ENCODE results near the gene GRAMD2B. TPM values are rescaled to one million over a fixed set of nuclear protein-coding genes. Genes with fewer than 3 reads are reported as not detected.

Gene GRAMD2B
- total RNA-seq, 1 experiment from 2014 or later: 4.1 TPM

DNA sequence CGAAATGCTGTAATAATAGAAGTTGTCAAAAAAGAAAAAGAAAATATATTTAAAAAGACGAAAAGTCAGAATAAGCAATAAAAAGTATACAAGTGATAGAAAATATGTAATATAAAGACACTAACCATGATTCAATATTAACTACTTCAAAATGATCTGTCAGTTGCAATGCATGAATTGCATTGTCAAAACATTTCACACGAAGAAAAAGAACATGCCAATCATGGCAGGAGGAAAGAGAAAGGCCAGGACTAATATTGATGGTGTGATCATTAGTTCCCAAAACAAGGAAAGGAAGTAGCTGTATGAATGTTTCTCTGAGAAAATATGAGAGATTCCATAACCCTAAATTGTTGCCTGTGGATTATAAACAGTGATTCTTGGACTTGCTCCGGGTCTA is 7.4 kb upstream of the GRAMD2B start:
- no peaks in the 10 kb centered on the region for H3K4me1 ChIP-seq (ENCODE audit: control insufficient read depth, insufficient read depth, low read length)
- intact Hi-C loops (cut with micrococcal nuclease; ENCODE audit: unreplicated experiment) (no loop called here), in situ Hi-C loops (cut with HindIII; ENCODE audit: low pct_unique_long_range_greater_than_20kb, low sequenced_read_pairs) (no loop called here)
- H3K27ac ChIP-seq (ENCODE audit: low read length): no peak overlapping the region
- CTCF ChIA-PET: no interaction called here
- no peaks in the 10 kb centered on the region for H3K36me3 ChIP-seq (ENCODE audit: control insufficient read depth, insufficient read depth, low read length)
- H3K9me3 ChIP-seq (ENCODE audit: control insufficient read depth, insufficient read depth, low read depth, low read length): no peaks in the 10 kb centered on the region
- no peak for DNase-seq (ENCODE audit: low read depth, low spot score)
- no TSS peak for BruUV-seq (replicated peaks)
- no peak overlapping the region for H3K4me3 ChIP-seq (ENCODE audit: low read depth in 2 of 2, low read length in 2 of 2)
- TF ChIP-seq, protein P1, sequence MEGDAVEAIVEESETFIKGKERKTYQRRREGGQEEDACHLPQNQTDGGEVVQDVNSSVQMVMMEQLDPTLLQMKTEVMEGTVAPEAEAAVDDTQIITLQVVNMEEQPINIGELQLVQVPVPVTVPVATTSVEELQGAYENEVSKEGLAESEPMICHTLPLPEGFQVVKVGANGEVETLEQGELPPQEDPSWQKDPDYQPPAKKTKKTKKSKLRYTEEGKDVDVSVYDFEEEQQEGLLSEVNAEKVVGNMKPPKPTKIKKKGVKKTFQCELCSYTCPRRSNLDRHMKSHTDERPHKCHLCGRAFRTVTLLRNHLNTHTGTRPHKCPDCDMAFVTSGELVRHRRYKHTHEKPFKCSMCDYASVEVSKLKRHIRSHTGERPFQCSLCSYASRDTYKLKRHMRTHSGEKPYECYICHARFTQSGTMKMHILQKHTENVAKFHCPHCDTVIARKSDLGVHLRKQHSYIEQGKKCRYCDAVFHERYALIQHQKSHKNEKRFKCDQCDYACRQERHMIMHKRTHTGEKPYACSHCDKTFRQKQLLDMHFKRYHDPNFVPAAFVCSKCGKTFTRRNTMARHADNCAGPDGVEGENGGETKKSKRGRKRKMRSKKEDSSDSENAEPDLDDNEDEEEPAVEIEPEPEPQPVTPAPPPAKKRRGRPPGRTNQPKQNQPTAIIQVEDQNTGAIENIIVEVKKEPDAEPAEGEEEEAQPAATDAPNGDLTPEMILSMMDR (IDR thresholded peaks at IDR 0.05): no peak
- TF ChIP-seq POLR2AphosphoS5 (IDR thresholded peaks at IDR 0.05; ENCODE audit: low read depth, low read length) (no peak), SIN3A (IDR thresholded peaks at IDR 0.05; ENCODE audit: borderline replicate concordance, insufficient read depth, low read depth, low read length) (no peak), TCF7L2 (IDR thresholded peaks at IDR 0.05; ENCODE audit: low read depth, low read length) (no peak)
- TF ChIP-seq, protein P2, sequence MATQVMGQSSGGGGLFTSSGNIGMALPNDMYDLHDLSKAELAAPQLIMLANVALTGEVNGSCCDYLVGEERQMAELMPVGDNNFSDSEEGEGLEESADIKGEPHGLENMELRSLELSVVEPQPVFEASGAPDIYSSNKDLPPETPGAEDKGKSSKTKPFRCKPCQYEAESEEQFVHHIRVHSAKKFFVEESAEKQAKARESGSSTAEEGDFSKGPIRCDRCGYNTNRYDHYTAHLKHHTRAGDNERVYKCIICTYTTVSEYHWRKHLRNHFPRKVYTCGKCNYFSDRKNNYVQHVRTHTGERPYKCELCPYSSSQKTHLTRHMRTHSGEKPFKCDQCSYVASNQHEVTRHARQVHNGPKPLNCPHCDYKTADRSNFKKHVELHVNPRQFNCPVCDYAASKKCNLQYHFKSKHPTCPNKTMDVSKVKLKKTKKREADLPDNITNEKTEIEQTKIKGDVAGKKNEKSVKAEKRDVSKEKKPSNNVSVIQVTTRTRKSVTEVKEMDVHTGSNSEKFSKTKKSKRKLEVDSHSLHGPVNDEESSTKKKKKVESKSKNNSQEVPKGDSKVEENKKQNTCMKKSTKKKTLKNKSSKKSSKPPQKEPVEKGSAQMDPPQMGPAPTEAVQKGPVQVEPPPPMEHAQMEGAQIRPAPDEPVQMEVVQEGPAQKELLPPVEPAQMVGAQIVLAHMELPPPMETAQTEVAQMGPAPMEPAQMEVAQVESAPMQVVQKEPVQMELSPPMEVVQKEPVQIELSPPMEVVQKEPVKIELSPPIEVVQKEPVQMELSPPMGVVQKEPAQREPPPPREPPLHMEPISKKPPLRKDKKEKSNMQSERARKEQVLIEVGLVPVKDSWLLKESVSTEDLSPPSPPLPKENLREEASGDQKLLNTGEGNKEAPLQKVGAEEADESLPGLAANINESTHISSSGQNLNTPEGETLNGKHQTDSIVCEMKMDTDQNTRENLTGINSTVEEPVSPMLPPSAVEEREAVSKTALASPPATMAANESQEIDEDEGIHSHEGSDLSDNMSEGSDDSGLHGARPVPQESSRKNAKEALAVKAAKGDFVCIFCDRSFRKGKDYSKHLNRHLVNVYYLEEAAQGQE (IDR thresholded peaks at IDR 0.05; ENCODE audit: insufficient read depth in 1 of 2, low read depth in 2 of 2, low read length in 1 of 2): no peak
- POLR2A ChIA-PET: no interaction called here
- ATAC-seq: no peak
- H3K27me3 ChIP-seq (ENCODE audit: control insufficient read depth, insufficient read depth, low read length): no peaks in the 10 kb centered on the region

DNA sequence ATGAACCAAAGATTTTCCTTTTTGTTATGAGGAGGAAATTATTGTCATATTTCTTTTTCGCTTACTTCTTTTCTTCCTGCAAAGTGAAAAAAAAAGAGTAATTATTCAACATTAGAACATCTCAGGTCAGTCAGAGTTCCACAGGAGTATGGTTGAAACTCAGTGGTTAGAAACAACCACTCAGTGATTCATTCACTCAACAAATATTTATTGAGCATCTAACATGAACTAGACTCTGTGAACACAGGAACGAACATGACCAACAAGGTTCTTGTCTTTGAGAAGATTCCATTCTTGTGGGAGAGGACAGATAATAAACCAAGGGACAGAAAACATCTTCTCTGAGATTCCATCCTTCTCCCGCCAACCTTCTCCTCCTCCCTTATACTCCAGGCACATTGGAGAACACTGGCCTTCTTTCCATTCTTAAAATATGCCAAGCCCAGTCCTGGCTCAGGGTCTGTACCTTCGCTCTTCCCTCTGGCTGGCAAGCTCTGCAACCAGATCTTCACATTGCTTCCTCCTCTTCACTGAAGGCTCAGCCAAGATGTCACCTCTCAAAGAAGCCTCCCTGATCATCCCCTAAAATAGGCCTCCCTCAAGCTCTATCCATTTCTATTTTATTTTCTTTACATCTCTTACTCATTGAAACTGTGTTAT is 6.8 kb upstream of the GRAMD2B start:
- ChIA-PET CTCF (no interaction called here), POLR2A (no interaction called here)
- Histone ChIP-seq H3K27me3 (ENCODE audit: control insufficient read depth, insufficient read depth, low read length) (no peaks in the 10 kb centered on the region), H3K27ac (ENCODE audit: low read length) (no peak overlapping the region), H3K4me1 (ENCODE audit: control insufficient read depth, insufficient read depth, low read length) (no peaks in the 10 kb centered on the region), H3K4me3 (ENCODE audit: low read depth in 2 of 2, low read length in 2 of 2) (no peak overlapping the region), H3K9me3 (ENCODE audit: control insufficient read depth, insufficient read depth, low read depth, low read length) (no peaks in the 10 kb centered on the region), H3K36me3 (ENCODE audit: control insufficient read depth, insufficient read depth, low read length) (no peaks in the 10 kb centered on the region)
- in situ Hi-C loops (cut with HindIII; ENCODE audit: low pct_unique_long_range_greater_than_20kb, low sequenced_read_pairs) (no loop called here), intact Hi-C loops (cut with micrococcal nuclease; ENCODE audit: unreplicated experiment) (no loop called here)
- ATAC-seq (no peak), DNase-seq (ENCODE audit: low read depth, low spot score) (no peak)
- BruUV-seq (replicated peaks): no TSS peak
- no peak for TF ChIP-seq SIN3A (IDR thresholded peaks at IDR 0.05; ENCODE audit: borderline replicate concordance, insufficient read depth, low read depth, low read length)
- TF ChIP-seq POLR2AphosphoS5 (IDR thresholded peaks at IDR 0.05; ENCODE audit: low read depth, low read length): no peak
- TF ChIP-seq, protein P2 (IDR thresholded peaks at IDR 0.05; ENCODE audit: insufficient read depth in 1 of 2, low read depth in 2 of 2, low read length in 1 of 2): no peak
- no peak for TF ChIP-seq TCF7L2 (IDR thresholded peaks at IDR 0.05; ENCODE audit: low read depth, low read length)
- TF ChIP-seq, protein P1 (IDR thresholded peaks at IDR 0.05): no peak
